ENCODE measurements around the gene CHAT. TPM values are rescaled to one million over a fixed set of nuclear protein-coding genes. Genes with fewer than 3 reads are reported as not detected.
A peak's percentile ranks its signal among the peaks of the same experiment; 100 is the strongest.

CHAT gene
- total and polyA plus RNA-seq, 10 donors: not detected

DNA sequence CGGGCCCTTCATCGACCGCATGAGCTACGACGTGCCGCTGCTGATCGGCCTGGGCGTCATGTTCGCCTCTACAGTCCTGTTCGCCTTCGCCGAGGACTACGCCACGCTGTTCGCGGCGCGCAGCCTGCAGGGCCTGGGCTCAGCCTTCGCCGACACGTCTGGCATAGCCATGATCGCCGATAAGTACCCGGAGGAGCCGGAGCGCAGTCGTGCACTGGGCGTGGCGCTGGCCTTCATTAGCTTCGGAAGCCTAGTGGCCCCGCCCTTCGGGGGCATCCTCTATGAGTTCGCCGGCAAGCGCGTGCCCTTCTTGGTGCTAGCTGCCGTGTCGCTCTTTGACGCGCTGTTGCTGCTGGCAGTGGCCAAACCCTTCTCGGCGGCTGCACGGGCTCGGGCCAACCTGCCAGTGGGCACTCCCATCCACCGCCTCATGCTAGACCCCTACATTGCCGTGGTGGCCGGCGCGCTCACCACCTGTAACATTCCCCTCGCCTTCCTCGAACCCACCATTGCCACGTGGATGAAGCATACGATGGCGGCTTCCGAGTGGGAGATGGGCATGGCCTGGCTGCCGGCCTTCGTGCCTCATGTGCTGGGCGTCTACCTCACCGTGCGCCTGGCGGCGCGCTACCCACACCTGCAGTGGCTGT, 2.5 kb upstream of the CHAT start:
- peaks cover 2 to 98% (median 90%) of the 10 kb centered on the region in 7 donors for H3K27me3 ChIP-seq (replicated peaks in 1 of 7)
- TF ChIP-seq POLR2A (IDR thresholded peaks at IDR 0.05) (no peak), POLR2AphosphoS5 (IDR thresholded peaks at IDR 0.05) (no peak)
- TF ChIP-seq, protein P1, sequence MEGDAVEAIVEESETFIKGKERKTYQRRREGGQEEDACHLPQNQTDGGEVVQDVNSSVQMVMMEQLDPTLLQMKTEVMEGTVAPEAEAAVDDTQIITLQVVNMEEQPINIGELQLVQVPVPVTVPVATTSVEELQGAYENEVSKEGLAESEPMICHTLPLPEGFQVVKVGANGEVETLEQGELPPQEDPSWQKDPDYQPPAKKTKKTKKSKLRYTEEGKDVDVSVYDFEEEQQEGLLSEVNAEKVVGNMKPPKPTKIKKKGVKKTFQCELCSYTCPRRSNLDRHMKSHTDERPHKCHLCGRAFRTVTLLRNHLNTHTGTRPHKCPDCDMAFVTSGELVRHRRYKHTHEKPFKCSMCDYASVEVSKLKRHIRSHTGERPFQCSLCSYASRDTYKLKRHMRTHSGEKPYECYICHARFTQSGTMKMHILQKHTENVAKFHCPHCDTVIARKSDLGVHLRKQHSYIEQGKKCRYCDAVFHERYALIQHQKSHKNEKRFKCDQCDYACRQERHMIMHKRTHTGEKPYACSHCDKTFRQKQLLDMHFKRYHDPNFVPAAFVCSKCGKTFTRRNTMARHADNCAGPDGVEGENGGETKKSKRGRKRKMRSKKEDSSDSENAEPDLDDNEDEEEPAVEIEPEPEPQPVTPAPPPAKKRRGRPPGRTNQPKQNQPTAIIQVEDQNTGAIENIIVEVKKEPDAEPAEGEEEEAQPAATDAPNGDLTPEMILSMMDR (IDR thresholded peaks at IDR 0.05 in 8 of 11, conservative IDR thresholded peaks at IDR 0.05 in 3 of 11): no peak
- intact Hi-C loops (cut with DNase I; ENCODE audit: low total_unique reads): no loop called here

DNA sequence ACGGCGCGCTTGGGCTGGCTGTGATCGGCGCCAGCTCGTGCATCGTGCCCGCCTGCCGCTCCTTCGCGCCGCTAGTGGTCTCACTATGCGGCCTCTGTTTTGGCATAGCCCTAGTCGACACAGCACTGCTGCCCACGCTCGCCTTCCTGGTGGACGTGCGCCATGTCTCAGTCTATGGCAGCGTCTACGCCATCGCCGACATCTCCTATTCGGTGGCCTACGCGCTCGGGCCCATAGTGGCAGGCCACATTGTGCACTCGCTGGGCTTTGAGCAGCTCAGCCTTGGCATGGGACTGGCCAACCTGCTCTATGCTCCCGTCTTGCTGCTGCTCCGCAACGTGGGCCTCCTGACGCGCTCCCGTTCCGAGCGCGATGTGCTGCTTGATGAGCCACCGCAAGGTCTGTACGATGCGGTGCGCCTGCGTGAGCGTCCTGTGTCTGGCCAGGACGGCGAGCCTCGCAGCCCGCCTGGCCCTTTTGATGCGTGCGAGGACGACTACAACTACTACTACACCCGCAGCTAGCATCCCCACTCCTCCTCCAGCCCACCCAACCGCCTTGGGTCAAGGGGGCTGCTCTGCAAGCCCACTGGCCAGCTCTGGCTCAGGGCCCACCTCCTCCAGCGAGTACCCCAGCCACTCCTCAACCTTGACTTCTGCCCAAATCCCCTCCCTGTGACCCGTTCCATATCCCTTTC, 1.9 kb upstream of the CHAT start:
- Histone ChIP-seq H3K4me3 (no peak overlapping the region), H3K27me3 (replicated peaks in 1 of 7) (peaks cover 2 to 100% (median 94%) of the 10 kb centered on the region in 7 donors), H3K4me1 (peaks cover 0 to 42% (median 19%) of the 10 kb centered on the region in 6 donors), H3K27ac (no peak overlapping the region), H3K36me3 (no peaks in the 10 kb centered on the region), H3K9me3 (peaks cover 0 to 18% (median 0%) of the 10 kb centered on the region in 8 donors)
- intact Hi-C loops (cut with DNase I; ENCODE audit: low total_unique reads): no loop called here
- 13 to 27% (median 16%) methylated on average over 14 to 53 of the region's 53 CpGs for WGBS, 5 donors
- TF ChIP-seq POLR2A (IDR thresholded peaks at IDR 0.05): no peak
- TF ChIP-seq, protein P1 (IDR thresholded peaks at IDR 0.05 in 8 of 11, conservative IDR thresholded peaks at IDR 0.05 in 3 of 11): no peak
- TF ChIP-seq POLR2AphosphoS5 (IDR thresholded peaks at IDR 0.05): no peak
- peak; percentile 65 for DNase-seq

More for the DNA sequence above, 2.5 kb upstream of the CHAT start:
- Histone ChIP-seq H3K9me3 (peaks cover 0 to 18% (median 0%) of the 10 kb centered on the region in 8 donors), H3K4me3 (no peak overlapping the region), H3K27ac (no peak overlapping the region), H3K4me1 (peaks cover 0 to 48% (median 23%) of the 10 kb centered on the region in 6 donors), H3K36me3 (no peaks in the 10 kb centered on the region)
- DNase-seq: peak; percentile 70
- 12 to 34% (median 14%) methylated on average over 41 to 63 of the region's 63 CpGs for WGBS, 5 donors

DNA sequence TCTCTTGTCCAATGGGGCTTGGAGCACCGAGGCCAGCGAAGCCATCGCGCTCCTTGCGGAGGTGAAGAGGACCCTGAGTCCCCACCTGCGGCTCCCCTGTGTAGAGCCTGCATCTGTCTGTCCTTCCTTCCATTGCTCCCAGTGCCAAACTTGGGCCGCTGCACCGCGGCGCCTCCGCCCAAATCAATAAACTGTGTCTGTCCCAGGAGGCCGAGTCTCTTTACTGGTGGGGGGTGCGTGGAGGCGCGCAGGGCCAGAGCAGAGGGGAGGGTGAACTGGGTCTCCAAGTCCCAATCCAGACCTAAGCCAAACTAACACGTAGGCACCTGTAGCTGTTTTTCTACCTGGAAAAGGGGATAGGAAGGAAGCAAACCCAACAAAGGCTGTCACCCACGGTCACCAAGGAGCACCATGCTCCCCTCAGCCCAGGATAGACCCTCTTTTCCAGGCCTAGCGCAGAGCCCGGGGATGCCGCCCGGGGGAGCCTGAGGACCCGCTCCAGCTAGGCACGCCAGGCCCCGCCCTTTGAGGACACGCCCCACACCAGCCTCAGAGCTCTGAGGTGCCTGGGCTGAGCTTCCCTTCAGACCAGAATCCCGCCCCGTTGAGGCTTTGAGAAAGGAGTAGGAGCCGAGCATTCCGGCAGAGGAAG, 1.2 kb upstream of the CHAT start:
- intact Hi-C loops (cut with DNase I; ENCODE audit: low total_unique reads): no loop called here
- TF ChIP-seq POLR2AphosphoS5 (IDR thresholded peaks at IDR 0.05): no peak
- no peak for TF ChIP-seq POLR2A (IDR thresholded peaks at IDR 0.05)
- TF ChIP-seq, protein P1 (IDR thresholded peaks at IDR 0.05 in 8 of 11, conservative IDR thresholded peaks at IDR 0.05 in 3 of 11): no peak
- Histone ChIP-seq H3K36me3 (no peaks in the 10 kb centered on the region), H3K9me3 (peaks cover 0 to 18% (median 0%) of the 10 kb centered on the region in 8 donors), H3K27me3 (replicated peaks in 1 of 7) (peaks cover 2 to 100% (median 88%) of the 10 kb centered on the region in 7 donors), H3K27ac (no peak overlapping the region), H3K4me1 (peaks cover 0 to 36% (median 15%) of the 10 kb centered on the region in 6 donors), H3K4me3 (no peak overlapping the region)
- DNase-seq: peak; percentile 47
- 10 to 18% (median 11%) methylated on average over 21 to 29 of the region's 29 CpGs for WGBS, 5 donors

Data from spleen (tissue), 11 donors.